Immature natural killer cell (primary cell): Measurements from ENCODE around the gene BTLA. TPM values are rescaled to one million over a fixed set of nuclear protein-coding genes. Genes with fewer than 3 reads are reported as not detected.

Experiments used
- DNase-seq, 3 donors: peaks; one replicate each; pipeline ENCODE4 v3.0.0; 2022; ENCODE audit warnings: mixed read lengths in 1 of 3
- H3K27ac Mint-ChIP-seq, 6 donors: one replicate each; pipeline ENCODE4 v1.8.0; 2020; ENCODE audit warnings: mixed read lengths in 6 of 6, mild to moderate bottlenecking in 5 of 6, inconsistent platforms in 4 of 6, moderate library complexity in 3 of 6
- H3K27me3 Mint-ChIP-seq, 3 donors: one replicate each; pipeline ENCODE4 v1.8.0; 2020 to 2021; ENCODE audit warnings: low read depth in 3 of 3, mild to moderate bottlenecking in 3 of 3, mixed read lengths in 3 of 3, moderate library complexity in 3 of 3, inconsistent platforms in 1 of 3
- H3K36me3 Mint-ChIP-seq, 3 donors: one replicate each; pipeline ENCODE4 v1.8.0; 2020; ENCODE audit warnings: mixed read lengths in 3 of 3, inconsistent platforms in 2 of 3, mild to moderate bottlenecking in 2 of 3
- H3K4me1 Mint-ChIP-seq, 2 donors: one replicate each; pipeline ENCODE4 v1.8.0; 2020; ENCODE audit warnings: inconsistent platforms in 2 of 2, mild to moderate bottlenecking in 2 of 2, mixed read lengths in 2 of 2, moderate library complexity in 1 of 2
- H3K4me3 Mint-ChIP-seq, 5 donors: one replicate each; pipeline ENCODE4 v1.8.0; 2020; ENCODE audit warnings: mild to moderate bottlenecking in 5 of 5, mixed read lengths in 5 of 5, inconsistent platforms in 3 of 5, moderate library complexity in 3 of 5
- H3K9me3 Mint-ChIP-seq, 6 donors: one replicate each; pipeline ENCODE4 v1.8.0; 2020; ENCODE audit warnings: mild to moderate bottlenecking in 6 of 6, mixed read lengths in 6 of 6, inconsistent platforms in 4 of 6, moderate library complexity in 3 of 6
- polyA plus RNA-seq, 3 donors: library from polyadenylated mRNA; unstranded; fragments of 300-500 nt; fragmentation: Illumina TruSeq; gene quantifications; one replicate each; pipeline ENCODE4 v1.2.3, GENCODE V29; 2021

BTLA gene
- polyA plus RNA-seq, 3 donors from 2014 or later: 1.1 TPM; not detected in 2

GRCh38 chr3:112417696-112418318 lies 81.5 kb downstream of the BTLA start:
- no peak for DNase-seq
- Mint-ChIP-seq H3K4me1 (no peaks in the 10 kb centered on the region), H3K9me3 (no peaks in the 10 kb centered on the region), H3K27ac (no peak overlapping the region), H3K27me3 (peaks cover 0 to 9% (median 0%) of the 10 kb centered on the region in 3 donors), H3K36me3 (no peaks in the 10 kb centered on the region), H3K4me3 (no peak overlapping the region)

DNA sequence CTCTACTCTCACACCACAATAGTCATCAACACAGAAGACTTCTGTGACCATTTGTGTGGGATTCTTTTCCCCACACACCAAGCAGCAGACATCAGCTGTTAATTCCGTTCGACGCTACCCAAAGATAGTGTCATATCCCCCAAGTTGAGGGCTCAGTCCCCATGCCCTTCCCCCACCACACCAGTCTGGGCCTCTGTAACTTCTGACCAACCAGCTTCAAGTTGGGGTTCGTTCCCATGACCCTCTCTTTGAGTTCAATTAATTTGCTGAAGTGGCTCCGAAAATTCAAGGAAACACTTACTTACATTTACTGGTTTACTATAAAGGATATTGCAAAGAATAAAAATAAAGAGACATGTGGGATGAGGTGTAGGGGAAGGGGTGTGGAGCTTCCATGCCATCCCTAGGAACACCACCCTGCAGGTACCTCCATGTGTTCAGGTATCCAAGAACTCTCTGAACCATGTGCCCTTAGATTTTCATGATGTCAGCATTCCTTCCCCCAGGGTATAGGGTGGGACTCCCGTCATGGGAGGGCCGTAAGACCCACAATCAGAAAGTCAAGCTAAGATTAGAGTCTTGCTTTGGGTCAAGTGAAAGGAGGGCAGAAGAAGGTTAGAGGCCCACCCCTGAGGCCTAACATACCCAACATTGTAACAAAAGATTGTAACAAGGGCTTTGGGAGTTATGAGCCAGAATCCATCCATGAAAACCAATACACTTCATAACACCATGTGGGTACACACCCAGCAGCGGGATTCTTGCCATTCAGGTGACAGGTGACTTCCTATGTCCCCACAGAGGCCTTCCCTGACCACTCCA lies 82.7 kb downstream of the BTLA start:
- no peaks in the 10 kb centered on the region for H3K9me3 Mint-ChIP-seq
- no peak overlapping the region for H3K4me3 Mint-ChIP-seq
- peaks cover 0 to 10% (median 0%) of the 10 kb centered on the region in 3 donors for H3K27me3 Mint-ChIP-seq
- H3K27ac Mint-ChIP-seq: no peak overlapping the region
- no peaks in the 10 kb centered on the region for H3K36me3 Mint-ChIP-seq
- no peaks in the 10 kb centered on the region for H3K4me1 Mint-ChIP-seq
- no peak for DNase-seq

- Mint-ChIP-seq H3K27me3 (peaks cover 0 to 8% (median 0%) of the 10 kb centered on the region in 3 donors), H3K4me3 (no peak overlapping the region), H3K4me1 (no peaks in the 10 kb centered on the region), H3K36me3 (no peaks in the 10 kb centered on the region), H3K9me3 (no peaks in the 10 kb centered on the region), H3K27ac (no peak overlapping the region)
- no peak for DNase-seq
Measured at GRCh38 chr3:112415390-112415789, 83.9 kb downstream of the BTLA start.

Other genes starting within 250 kb of the BTLA start
- not detected for gene SLC9C1, start 205.3 kb downstream of the BTLA start, polyA plus RNA-seq
- gene CD200, start 166.3 kb downstream of the BTLA start, polyA plus RNA-seq: under 1 TPM in 2 of 3 donors, not detected in 1; 0.11 to 0.20 TPM
- gene ATG3, start 62.5 kb upstream of the BTLA start, polyA plus RNA-seq: 100 to 1,000 TPM in 1 of 3 donors, 10 to 100 TPM in 2; 53.9 to 120 (median 62.8) TPM
- gene SLC35A5, start 62.6 kb upstream of the BTLA start, polyA plus RNA-seq: 10 to 100 TPM in 2 of 3 donors, 1 to 10 TPM in 1; 7.6 to 20.1 (median 16.7) TPM
- under 1 TPM in 1 of 3 donors, not detected in 2; 0.20 TPM for gene CCDC80, start 141.7 kb upstream of the BTLA start, polyA plus RNA-seq